GM18519 (cell line): ENCODE results near the gene C1QTNF4.
A peak's percentile ranks its signal among the peaks of the same experiment; 100 is the strongest.
"Not testable (repeated sequence)": the region's sequence is repeated elsewhere in the genome, so short reads cannot be mapped to it uniquely, and the experiment has no call there.

Experiments used
- ATAC-seq: cut with Tn5 transposase; IDR thresholded peaks from one replicate; pipeline ENCODE4 v1.9.1; 2021; ENCODE audit warnings: mild to moderate bottlenecking, moderate library complexity; ENCODE audit not compliant: unreplicated experiment, low FRiP score

Gene C1QTNF4

DNA sequence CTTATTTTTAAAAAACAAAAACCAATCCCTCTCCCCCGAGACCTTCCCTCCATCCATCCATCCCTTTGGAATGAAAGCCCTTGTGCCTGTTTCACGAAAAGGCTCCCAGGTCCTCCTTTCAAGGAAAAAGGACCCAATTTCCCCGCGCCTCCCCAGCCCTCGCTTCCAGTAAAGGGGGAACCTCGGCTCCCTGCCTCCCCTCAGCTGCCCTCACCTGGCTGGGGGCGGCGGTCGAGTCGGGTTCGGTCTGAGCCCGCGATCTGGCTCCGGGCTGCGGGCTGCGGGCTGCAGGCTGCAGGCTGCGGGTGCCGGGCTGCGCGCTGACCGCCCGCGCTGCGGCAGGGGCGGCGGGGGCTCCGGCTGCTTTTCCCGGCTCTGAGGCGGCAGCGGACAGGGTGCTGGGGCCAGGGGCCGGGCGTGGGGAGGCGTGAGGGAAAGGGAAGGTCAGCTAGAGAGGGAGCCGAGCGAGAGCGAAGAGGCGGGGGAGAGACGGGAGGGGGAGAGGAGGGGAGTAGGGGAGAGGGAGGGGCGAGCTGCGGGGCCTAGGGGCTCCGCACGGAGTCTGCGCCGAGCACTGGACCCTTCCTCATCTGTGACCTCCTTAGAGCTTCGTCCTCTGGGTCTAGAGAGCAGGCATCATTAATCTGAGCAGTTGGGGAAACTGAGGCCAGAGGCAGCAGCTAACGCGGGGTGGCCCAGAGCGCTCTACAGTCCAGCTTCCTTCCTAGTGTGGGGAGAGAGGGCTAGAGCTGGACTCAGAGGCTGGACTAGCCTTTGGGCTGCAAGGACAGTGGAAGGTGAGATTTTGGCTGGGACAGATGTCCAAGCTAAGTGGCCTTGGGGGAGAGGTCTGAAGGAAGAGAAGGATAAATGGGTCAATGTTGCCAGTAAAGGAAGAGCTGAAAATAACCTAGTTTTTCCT is at the start of gene C1QTNF4:
Gene C1QTNF4, minus strand, starts transcription at position 478 of the 922 bp plus-strand sequence. CDS start 3,601 bp downstream, outside the sequence.
- no peak for ATAC-seq

- ATAC-seq: peak; percentile 83
Measured at GRCh38 chr11:47642099-47642855, 48.1 kb upstream of the C1QTNF4 start, which contains the start of gene MTCH2. Gene MTCH2, minus strand, starts transcription at chr11:47642559. Its CDS starts 94 bp downstream, at chr11:47642465.

DNA sequence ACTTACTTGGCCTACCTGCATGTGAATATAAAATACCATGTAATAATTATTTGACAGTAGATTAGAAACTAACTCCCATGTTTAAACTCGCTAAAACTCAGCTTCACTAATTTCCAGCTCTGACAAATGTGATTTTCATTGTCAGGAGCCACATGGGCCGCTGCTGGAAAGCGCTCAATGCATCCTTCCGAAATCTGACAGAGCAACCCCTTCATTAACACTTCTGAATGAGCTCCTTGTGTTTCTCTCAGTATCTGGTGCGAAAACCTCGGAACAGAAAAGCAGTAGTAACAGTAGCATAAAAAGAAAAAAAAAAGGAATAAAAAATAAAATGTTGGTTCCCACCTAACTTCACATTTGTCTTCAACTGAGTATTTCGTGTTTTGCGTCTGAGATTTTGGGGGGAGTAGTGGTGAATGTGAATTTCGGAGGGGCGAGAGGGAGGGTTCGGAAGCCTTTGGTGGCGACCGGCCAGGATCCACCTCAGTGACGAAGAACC is 47.4 kb upstream of the C1QTNF4 start:
- ATAC-seq: no peak

GRCh38 chr11:47640506-47640905 is 46.3 kb upstream of the C1QTNF4 start:
- ATAC-seq: not testable (repeated sequence)

DNA sequence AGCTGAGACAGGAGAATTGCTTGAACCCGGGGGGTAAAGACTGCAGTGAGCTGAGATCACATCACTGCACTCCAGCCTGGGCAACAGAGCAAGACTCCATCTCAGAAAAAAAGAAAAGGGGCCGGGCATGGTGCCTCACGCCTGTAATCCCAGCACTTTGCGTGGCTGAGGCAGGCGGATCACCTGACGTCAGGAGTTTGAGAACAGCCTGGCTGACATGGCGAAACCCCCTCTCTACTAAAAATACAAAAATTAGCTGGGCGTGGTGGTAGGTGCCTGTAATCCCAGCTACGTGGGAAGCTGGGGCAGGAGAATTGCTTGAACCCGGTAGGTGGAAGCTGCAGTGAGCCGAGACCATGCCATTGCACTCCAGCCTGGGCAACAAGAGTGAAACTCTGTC is 42.1 kb upstream of the C1QTNF4 start:
- ATAC-seq: not testable (repeated sequence)

GRCh38 chr11:47631473-47631872 is 37.3 kb upstream of the C1QTNF4 start:
- ATAC-seq: no peak

DNA sequence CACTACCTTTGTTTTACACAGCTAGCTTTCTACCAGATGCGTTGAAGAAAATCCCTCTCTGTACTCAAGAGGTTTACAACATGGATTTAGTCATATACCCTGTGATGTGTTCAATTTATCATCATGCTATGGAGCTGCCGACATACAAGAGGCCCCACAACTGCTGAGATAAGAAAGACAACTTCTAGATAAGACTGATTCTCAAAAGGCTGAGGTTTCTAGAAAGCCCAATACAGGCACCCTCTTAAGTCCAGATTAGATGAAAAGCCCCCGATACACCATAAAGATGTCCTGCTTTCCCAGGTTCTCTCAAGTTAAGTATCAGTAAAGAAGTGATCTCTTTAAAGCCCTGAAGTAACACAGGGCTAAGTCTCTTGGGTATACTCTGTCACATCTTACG is 33.8 kb upstream of the C1QTNF4 start:
- no peak for ATAC-seq

DNA sequence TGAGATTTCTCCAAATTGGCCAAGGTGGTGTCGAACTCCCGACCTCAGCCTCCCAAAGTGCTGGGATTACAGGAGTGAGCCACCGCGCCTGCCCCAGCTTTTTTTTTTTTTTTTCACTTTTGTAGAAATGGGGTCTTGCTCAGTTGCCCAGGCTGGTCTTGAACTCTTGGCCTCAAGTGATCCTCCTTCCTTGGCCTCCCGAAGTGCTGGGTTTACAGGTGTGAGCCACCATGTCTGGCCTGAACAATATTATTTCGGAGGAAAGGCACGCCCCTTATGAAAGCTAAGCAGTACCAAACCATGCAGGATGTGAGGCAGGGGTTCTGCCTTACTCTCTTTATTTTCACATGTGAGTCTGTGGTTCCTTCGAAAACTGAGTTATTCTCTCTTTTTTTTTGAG is 32.0 kb upstream of the C1QTNF4 start:
- ATAC-seq: no peak

DNA sequence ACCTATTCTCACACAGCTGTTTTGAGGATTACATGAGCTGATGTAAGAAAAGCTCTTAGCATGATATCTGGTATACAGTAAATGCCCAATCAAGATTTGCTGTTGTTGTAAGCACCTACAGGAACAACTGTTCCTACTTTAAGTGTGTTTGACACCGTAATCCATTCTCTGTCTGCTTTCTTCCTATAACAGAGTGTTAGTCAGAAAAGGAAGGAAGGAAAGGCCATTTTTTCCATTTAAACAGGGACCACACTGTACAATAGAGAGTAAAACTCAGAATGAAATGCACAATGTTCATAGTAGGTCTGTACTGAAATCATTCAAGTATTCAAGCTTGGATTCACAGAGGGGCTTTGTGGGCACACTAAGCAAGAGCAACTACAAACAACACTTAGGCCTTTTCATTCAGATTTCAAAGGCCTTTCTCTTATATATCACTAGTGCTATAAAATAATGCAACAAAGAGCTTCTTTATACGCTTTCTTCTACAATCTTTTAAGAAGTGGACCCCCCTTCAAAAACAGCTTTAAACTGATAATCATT is 26.7 kb upstream of the C1QTNF4 start:
- ATAC-seq: no peak

DNA sequence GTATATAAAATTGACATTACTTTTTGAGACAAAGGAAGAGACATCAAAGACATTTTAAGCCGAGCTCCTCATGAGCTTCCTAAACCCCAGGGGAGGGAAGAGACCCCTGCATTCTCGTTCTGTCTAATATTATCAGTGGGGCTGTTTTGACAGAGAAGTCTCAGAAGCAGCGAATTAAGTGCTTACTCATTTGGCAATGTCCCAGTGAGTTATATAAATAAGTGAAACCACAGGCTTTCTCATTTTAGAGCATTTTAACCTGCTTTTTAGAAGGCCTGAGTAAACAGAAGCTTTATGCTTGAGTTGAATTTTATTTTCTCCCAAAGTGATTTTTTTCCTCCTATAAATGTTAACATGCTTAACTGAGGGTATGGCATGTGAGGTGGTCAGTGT is 23.2 kb upstream of the C1QTNF4 start:
- ATAC-seq: no peak

- no peak for ATAC-seq
Measured at GRCh38 chr11:47616726-47617416, 22.7 kb upstream of the C1QTNF4 start.

DNA sequence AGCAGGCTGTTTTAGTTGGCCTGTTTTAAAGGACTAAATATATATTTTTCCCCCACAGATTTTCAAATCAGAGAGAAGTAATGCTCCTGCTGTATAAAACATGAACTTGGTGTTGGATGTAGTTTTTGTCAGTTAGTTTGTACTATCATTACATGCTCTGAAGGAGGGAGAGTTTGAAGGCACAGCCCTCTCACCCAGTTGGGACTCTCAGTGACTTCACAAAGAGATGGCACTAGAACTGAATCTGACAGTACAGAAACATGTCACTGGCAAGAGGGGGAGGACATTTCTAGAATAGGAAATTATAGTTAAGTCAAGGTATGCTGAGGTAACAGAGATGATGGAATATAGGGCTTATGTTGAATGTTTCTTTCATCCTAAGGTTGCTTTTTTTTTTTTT is 21.0 kb upstream of the C1QTNF4 start:
- no peak for ATAC-seq

- ATAC-seq: peak; percentile 71
Measured at GRCh38 chr11:47611348-47611794, 17.2 kb upstream of the C1QTNF4 start.

DNA sequence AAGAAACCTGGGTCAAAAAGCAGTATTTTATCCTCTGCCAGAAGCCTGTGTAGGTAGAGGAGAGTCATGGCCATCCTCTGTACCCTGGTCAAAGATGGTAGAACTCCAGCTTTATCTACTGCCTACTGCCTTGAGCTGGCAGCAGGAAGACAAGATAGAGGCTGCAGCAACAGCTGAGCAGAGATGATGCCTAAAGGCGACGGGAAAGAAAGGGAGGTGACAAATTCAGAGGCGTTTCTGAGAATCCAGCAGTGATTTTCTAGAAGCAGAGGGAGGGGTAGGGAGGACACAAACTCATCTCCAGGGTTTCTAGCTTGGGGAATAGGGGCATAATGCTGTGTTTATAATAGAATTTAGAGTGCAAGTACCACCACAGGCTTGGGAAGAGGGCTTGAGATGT is 15.5 kb upstream of the C1QTNF4 start:
- ATAC-seq: no peak

DNA sequence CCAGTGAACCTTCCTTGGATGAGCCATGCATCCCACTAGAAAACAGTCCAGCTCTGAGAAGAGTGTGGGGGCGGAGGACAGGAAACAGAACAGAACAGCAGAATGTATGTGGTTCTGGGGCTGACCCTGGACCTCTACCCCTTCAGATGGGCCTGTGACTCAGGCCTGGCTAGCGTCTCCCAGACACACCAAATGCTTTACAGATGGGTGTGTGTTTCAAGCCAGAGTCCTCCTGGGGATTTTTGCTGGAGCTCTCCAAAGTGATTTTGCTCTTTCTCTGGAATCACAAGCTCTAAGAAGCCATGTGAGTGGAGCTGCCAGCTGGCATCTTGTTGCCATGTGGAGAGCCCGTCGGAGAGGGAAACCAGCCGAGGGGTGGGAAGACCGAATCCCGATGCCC is 13.2 kb upstream of the C1QTNF4 start:
- no peak for ATAC-seq

DNA sequence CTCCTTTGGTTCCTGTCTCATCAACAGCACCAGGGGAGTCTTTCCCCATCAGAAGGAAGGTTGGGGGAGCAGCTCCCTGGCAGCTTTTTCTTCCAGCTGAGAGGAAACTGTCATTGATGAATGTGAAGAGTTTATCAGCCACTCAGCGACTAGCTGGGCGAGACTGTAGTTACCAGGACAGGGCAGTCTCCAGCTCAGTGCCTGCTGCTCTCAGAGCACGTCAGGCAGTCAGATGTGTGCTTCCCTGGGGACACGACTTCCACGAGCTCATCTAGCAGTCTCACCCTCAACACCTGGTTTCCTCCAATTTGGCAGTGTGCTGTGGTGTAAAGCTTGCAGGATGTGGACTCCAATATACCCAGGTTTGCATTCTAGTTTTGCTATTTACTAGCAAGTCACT is 12.5 kb upstream of the C1QTNF4 start:
- no peak for ATAC-seq

DNA sequence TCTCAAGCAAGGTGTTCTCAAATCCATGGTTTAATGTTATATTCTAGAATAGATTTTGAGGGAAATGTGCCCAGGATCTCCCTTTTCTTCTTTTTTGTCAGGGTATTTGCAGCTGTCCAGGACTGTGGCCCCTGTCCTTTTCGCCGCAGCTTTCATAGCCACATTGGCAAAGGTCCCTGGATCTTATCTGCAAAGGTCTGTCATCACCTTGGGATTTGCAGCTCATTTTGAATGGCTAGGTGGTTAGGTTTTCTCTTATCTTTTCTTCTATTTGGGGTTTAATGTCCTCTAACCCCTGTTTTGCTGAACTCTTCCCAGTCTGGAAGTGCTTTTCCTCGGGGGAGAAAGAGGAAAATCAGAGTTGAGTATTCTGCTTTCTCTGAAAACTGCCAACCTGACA is 11.7 kb upstream of the C1QTNF4 start:
- ATAC-seq: no peak

DNA sequence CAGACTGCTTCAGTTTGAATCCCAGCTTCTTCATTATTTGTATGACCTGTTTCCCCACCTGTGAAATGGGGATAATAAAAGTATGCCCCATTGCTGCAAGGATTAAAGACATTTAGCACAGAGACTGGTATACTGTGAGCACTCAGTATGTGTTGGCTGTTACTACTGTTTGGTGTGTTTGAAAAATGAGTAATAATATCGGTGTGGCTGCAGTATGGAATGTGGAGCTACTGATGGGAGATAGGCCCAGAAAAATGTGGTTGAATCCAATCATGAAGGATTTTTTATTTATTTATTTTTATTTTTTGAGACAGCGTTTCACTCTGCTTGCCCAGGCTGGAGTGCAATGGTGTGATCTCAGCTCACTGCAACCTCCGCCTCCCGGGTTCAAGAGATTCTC is 9.1 kb upstream of the C1QTNF4 start:
- no peak for ATAC-seq

- no peak for ATAC-seq
Measured at GRCh38 chr11:47599902-47600301, 5.7 kb upstream of the C1QTNF4 start.

DNA sequence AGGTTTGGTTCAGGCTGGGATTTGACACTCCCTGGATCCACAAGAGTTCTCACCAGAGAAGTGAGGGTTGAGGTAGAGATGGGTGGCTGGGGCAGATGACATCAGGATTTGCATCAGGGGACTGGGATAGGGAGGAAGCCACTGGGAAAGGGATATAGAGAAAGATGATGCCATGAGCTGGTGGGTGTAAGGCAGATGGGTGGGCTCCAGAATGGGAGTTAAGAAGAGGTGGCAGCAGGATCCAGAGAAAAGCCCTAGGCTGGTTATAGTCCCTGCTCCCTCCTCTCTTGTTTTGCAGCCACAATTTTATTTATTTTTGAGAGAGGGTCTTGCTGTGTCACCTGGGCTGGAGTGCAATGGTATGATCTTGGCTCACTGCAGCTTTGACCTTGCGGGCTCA is 1.8 kb upstream of the C1QTNF4 start:
- ATAC-seq: no peak
